ACHN (cell line): Measurements from ENCODE around the gene CLDN14.
"Not testable (repeated sequence)": the region's sequence is repeated elsewhere in the genome, so short reads cannot be mapped to it uniquely, and the experiment has no call there.

Experiments used
- DNase-seq: peaks from one replicate; pipeline ENCODE4 v3.0.0-alpha.2; 2015
- in situ Hi-C: cut with HindIII; loops from 2 replicates; pipeline ENCODE4 v1.10.0; 2017; ENCODE audit warnings: low sequenced_read_pairs, low pct_ligation_motif_present, low pct_unique_long_range_greater_than_20kb

The CLDN14 gene

DNA sequence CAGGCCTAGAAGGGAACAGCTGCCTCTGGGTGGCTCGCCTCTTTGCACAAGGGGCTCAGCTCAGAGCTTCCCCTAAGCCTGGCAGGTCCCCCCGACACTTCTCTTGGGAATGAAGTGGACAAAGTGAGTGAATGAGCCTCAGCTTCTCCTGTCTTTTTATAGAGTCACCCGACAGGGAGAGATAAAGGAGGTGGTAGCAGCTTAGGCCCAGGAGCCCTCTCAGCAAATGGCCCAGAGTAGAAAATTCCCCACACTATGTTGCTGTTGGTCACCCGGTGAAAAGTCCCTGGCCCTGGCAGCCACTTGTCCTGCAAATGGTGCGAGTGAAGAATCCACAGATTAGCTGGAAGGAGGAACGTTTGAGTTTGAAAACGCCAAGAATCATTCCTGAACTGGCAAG, 2.4 kb downstream of the CLDN14 start:
- no peak for DNase-seq
- in situ Hi-C loops = no loop called here

DNA sequence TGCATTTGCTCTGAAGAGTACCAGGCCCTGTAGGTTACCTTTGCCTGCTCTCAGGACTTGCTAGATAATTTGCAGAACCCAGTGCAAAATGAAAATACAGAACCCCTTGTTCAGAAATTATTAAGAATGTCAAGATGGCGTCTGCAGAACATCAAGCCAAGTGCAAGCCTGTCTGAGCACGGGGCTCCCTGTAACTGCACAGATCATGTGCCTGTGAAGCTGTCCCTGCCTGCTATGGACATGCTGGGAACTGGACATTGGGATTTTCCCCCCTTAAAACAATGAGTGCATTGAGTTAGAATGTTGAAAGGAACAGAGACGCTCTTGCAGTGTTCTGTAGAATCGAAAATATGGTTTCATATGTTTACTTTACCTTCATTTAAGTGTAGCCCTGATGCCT, 2.9 kb downstream of the CLDN14 start:
- in situ Hi-C loops = no loop called here
- no peak for DNase-seq

DNA sequence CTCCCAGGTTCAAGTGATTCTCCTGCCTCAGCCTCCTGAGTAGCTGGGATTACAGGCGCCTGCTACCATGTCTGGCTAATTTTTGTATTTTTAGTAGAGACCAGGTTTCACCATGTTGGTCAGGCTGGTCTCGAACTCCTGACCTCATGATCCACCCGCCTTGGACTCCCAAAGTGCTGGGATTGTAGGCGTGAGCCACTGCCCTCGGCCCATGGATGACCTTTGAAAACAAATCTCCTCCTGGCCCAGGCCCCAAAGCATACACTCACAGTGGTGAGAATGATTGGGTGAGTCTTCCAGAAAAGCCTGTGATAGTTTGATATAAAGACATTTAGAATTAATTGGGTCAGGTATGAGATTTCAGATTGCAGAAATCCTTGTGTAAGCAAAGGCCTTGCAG, 3.4 kb downstream of the CLDN14 start:
- DNase-seq, in situ Hi-C loops: not testable (repeated sequence)

DNA sequence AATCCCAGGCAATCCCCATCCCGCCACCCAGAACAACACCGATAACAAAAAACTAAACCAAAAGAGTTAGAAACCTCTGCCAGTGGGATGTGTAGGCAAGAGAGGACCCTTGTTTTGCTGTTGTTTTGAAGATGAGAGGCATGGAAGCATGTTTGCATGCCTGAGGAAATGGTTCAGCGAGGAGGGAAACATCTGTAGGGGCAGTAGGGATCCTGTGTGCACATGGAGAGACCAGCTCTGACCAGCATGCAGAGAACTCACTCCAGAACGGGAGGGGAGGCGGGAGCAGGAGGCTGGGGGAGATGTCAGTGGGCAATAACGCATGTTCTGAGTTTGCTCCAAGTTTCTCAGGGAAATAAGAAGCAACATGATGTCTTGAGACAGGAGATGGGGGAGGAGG, 5.3 kb downstream of the CLDN14 start:
- DNase-seq = no peak

DNA sequence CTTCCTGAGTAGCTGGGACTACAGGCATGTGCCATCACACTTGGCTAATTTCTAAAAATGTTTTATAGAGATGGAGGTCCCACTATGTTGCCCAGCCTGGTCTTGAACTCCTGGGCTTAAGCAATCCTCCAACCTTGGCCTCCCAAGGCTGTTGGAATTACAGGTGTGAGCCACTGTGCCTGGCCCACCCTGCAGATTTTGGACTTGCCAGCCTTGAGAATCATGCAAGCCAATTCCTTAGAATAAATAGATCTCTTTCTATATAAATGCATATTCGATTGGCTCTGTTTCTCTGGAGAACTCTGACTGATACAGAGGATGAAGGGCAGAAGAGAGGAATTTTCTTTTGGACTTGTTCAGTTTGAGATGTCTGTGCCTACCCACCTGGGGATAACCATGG, 6.7 kb downstream of the CLDN14 start:
- in situ Hi-C loops = no loop called here
- no peak for DNase-seq

More for the DNA sequence above, 5.3 kb downstream of the CLDN14 start:
- in situ Hi-C loops = no loop called here

DNA sequence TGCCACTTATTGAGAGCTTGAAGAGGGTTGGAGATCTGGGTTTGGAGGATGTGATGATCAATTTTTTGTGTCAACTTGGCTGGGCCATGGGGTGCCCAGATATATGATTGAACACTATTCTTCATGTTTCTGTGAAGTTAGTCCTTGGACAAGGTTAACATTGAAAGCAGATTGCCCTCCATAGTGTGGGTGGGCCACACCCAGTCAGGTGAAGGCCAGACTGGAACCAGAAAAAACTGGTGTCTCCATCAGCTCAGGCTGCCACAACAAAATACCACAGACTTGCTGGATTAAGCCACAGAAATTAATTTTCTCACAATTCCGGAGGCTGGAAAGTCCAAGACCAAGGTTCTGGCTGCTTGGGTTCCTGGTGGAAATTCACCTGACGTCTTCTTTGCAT, 7.5 kb downstream of the CLDN14 start:
- DNase-seq = no peak
- in situ Hi-C loops = no loop called here

DNA sequence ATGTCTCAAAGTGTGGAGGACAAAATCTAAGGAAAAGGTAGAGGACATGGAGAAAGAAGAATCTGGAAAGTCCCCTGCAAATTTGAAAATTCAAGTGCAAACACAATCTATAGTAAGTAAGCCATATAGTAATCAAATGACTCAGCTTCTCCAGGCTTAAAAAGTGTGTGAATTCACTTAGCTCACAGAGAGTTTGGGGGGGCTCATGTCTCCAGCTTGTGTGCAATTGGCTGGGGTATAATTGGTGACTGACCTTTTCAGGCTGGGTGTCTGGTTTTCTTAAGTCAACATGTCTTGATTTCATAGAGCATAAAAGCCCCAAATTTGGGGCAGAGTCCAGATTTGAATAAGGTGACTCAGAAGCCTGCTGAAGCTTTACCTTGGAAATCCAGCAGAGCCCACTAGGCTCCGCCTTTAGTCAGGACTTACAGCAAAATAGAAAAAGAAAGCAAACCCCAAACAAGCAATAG, 8.6 kb downstream of the CLDN14 start:
- DNase-seq = no peak
- in situ Hi-C loops = no loop called here

DNA sequence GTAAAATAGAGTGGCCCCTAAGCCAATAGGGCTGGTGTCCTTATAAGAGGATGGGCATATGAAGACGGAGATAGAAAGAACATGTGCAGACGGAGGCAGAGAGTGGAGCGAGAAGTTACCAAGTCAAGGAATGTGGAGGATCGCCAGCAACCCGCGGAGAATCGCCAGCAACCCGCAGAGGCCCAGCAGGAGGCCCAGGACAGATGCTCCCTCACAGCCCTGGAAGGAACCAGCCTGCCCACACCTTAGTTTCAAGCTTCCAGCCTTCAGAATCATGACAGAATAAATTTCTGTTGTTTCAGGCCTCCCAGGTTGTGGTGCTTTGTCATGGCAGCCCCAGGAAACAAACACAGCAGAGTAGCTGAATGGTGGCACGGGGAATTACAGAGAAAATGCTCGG, 9.6 kb downstream of the CLDN14 start:
- DNase-seq = no peak
- in situ Hi-C loops = no loop called here

DNA sequence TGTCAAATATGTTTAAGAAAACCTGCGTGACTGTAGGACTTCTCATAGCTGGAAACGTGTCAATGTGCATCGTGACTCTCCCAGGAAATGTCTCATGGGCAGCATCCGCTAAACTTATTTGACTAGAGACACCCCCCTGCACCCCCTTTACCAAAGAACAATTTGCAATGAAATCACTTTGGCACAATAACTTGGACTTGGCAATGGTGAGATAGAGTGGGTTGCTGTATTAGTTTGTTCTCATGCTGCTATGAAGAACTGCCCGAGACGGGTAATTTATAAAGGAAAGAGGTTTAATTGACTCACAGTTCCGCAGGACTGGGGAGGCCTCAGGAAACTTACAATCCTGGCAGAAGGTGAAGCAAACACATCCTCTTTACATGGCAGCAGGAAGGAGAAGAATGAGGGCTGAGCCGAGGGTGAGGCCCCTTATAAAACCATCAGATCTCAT, 13.8 kb downstream of the CLDN14 start:
- in situ Hi-C loops = no loop called here
- no peak for DNase-seq

DNA sequence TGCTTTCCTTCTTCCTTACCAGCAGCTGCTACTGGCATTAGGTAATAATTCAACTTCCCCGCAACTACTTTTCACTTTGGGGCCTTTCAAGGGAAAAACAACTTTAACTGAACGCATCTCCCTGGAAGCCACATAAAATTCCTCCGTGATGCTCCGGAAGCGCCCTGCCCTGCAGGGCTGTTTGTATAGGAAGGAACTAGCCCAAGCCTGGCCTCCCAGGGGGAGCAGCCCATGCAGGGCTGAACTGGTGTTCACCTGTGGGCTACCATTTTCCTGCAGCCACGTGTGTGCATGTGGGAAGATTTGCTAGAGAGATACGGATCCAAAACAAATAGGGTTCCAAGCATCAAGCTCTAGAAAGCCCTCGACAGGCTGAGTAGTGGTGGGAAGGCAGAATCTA, 14.4 kb downstream of the CLDN14 start:
- in situ Hi-C loops = no loop called here
- DNase-seq = no peak

DNA sequence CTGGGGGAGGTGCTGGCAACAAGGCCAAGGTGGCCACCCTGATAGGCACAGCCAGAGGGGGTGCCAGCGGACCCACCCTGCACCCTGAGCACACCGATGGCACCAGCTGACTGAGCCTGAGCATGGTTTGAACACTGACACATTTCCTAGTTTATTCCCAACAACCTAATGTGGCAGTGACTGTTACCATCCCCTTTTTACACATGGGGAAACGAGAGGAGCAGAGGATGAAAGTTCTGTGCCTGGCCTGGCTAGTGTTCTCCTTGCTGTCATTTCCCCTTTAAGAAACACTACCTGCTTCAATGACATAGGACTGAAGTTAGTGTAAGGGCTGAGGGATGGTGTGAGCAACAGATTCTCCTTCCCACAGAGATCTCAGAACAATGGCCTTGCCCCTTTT, 15.3 kb downstream of the CLDN14 start:
- DNase-seq = no peak
- in situ Hi-C loops = no loop called here

DNA sequence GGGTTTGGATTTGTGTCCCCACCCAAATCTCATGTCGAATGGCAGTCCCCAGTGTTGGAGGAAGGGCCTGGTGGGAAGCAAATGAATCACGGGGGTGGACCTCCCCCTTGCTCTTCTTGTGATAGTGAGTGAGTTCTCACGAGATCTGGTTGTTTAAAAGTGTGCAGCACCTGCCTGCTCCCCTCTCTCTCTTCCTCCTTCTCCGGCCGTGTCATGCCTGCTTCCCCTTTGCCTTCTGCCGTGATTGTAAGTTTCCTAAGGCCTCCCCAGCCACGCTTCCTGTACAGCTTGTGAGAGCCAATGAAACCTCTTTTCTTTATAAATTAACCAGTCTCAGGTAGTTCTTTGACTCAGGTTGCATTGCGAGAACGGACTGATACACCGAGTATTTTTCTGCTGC, 15.9 kb downstream of the CLDN14 start:
- DNase-seq = no peak
- in situ Hi-C loops = no loop called here

DNA sequence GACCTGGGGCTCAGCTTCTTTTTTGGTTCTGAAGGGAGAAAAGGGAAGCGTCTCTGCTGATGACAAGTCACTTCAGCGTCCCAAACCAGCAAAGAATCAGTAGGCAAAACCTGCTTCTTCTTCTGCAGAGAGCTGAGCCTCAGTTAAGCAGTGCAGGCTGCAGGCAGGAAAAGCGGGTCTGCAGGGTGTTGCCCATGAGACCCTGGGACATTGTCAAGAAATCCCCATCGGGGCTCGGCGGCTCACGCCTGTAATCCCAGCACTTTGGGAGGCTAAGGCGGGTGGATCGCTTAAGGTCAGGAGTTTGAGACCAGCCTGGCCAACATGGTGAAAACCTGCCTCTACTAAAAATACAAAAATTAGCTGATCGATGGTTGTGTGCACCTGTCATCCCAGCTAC, 16.7 kb downstream of the CLDN14 start:
- in situ Hi-C loops = no loop called here

DNA sequence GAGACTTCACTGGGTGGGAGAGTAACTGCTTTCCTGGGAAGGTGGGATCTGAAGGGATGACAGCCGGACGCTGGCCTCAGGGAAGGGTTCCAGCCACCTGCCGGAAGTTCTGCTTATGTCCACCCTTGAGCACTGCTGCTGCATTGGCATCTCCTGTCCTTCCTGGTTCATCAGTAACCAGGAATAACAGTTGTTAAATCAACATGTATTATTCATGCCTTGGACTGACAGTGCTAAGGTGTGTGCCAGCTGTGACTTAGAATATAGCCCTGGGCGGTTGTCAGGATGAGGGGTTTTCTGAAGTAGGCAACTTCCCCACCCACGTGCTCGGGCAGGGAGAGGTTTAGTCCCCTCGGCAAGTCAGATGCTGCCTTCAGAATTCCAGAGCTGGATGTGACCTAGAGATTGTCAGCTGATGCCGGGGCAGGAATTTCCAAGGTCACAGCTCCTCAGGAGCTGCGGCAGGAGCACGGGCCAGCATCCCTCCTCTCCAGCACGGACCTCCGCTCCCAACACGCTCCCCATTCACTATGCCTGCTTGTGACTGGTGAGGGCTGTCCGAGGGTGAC, 17.9 kb downstream of the CLDN14 start:
- in situ Hi-C loops = no loop called here
- peak; percentile 14 for DNase-seq

More for the DNA sequence above, 16.7 kb downstream of the CLDN14 start:
- DNase-seq = no peak

DNA sequence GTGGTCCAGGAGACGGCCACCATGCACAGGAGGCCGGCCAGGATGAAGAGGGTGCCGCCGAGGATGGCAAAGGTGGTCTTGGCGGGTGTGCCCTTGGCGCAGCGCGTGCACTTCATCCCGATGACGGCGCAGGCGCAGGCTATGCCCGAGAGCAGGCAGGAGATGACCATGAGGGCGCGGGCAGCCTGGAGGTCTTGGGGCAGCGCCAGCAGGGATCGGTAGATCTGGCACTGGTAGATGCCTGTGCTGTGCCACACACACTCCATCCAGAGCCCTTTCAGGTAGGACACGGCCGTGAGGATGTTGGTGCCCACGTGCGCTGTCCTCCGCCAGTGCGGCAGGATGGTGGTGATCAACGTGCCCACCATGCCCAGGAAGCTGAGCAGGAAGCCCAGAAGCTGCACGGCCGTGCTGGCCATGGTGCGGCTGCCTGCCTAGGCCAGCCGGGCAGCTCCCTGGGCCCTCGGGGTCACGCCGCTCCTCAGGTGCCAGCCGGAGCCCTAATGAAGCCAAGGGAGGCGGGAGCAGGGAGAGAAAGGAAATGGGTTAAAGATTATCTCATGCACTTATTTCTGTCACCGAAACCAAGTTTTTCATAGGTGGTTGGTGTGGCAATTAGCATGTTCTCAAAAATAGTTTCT, 18.5 kb downstream of the CLDN14 start:
- in situ Hi-C loops = no loop called here
- no peak for DNase-seq

DNA sequence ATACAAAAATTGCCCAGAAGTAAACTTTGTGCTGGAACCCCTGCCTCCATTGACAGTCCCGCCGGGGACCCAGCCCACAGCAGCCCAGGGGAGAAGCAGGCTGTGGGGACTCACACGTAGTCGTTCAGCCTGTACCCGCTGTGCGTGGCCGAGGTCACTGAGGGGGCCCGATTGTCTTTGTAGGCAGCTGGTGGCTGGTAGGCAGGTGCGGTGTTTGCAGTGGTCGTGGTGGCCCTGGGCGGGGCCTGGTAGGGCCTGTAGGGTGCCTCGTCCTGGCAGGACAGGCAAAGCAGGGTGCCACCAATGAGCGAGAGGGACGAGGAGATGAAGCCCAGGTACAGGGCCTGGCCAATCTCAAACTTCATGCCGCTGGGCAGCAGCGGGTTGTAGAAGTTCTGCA, 19.1 kb downstream of the CLDN14 start:
- no peak for DNase-seq
- in situ Hi-C loops = no loop called here

DNA sequence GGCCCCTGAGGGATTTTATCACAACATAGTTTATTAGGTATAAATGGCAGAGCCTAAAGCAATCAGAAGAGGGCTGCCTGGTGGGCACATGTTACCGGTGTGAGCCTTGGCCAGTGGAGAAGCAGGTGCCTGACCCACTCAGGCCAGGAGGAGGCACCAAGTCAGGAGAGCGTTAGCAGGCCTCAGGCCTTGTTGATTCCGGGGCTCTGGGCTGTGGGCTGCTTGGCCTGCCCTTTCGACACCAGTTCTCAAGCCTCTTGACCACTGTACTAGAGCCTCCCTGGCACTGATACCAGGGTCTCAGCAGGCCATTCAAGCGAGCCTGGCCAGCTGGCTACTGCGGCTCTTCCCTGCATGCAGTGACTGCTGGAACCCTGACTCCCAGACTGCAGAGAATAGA, 20.8 kb downstream of the CLDN14 start:
- no peak for DNase-seq
- in situ Hi-C loops = no loop called here

DNA sequence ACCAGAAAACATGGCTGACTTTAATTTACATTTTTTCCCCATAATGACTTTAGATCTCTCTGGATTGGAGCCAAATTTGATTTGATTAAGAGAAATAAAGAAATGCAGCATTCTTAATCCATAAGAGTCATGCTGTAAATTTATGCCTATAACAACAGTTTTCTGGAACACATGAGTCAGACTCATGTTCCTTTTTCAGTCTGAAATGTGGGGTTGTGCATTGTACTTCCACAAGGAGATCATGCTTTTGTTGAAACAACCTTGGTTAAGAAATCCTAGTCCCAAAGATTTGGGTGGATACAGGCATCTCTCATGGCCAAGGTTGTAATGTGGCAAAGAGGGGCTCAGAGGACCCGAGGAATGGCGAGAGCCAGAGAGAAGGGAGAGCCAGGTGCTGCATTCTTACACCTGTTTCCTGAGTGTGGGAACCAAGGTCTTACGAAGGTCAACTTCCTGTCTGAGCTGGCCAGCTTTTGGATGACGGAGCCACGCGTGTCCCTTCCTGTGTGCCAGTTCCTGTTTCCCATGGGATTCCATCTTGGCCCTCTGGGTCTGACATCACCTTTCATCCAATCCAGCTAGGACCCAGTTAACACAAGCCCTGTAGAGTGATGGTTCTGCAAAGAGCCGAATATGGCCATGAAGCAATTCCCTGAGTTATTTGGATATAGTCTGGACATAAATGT, 23.1 kb downstream of the CLDN14 start:
- DNase-seq = no peak
- in situ Hi-C loops = no loop called here

DNA sequence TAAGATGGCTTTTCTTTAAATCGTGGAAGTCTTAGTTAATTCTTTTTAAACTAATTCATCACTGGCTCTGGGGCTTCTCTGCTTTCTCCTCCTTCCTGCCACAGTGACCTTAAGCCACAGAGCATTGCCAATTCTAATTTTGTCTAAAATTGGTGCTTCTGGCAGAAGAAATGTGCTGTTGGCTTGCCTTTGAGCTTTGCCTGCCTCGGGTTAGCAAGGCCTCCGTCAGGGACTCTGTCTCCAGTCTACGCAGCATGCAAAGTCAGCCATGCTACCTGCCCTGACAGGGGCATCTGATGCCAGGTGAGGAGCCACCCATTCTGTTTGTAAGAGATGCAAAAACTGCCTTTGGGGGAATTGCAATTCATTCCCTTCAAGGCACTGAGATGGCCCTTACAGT, 25.2 kb downstream of the CLDN14 start:
- no peak for DNase-seq
- in situ Hi-C loops = no loop called here

DNA sequence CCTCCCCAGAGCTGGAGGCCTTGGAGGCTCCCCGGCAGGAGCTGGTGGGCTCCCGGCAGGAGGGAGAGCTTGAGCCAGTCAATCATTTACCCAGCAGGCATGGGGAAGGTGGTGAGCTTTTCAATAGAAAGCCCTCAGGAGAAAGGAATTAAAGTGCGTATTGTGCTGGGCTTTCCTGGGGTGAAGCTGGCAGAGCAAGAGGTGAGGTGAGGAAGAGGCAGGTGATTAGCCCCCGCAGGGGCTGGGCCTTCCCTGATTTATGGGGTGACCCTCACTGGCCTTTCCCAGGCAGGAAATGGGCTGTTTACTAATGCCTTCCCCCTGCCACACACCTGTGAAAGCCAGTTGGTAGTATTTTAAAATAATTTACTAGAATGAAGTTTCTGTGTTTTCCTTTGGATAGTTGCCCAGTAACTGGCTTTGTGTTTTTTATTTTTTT, 25.8 kb downstream of the CLDN14 start:
- no peak for DNase-seq
- in situ Hi-C loops = no loop called here
